Glomerular endothelial cell (primary cell): ENCODE data around the gene KIAA0513. TPM values are rescaled to one million over a fixed set of nuclear protein-coding genes. Genes with fewer than 3 reads are reported as not detected.
"Not testable (repeated sequence)": the region's sequence is repeated elsewhere in the genome, so short reads cannot be mapped to it uniquely, and the experiment has no call there.

ENCODE experiments used
- DNase-seq: peaks from one replicate; pipeline ENCODE4 v3.0.0-alpha.2; 2011; ENCODE audit warnings: low read depth, low spot score; ENCODE audit errors: extremely low read depth
- total RNA-seq: library from RNA; depleted of rRNA; stranded (reverse); fragments of >200 nt; gene quantifications from 2 replicates; pipeline ENCODE4 v1.2.3, GENCODE V29; 2015

KIAA0513 gene
- total RNA-seq, 1 donor from 2014 or later: 6.2 TPM

DNA sequence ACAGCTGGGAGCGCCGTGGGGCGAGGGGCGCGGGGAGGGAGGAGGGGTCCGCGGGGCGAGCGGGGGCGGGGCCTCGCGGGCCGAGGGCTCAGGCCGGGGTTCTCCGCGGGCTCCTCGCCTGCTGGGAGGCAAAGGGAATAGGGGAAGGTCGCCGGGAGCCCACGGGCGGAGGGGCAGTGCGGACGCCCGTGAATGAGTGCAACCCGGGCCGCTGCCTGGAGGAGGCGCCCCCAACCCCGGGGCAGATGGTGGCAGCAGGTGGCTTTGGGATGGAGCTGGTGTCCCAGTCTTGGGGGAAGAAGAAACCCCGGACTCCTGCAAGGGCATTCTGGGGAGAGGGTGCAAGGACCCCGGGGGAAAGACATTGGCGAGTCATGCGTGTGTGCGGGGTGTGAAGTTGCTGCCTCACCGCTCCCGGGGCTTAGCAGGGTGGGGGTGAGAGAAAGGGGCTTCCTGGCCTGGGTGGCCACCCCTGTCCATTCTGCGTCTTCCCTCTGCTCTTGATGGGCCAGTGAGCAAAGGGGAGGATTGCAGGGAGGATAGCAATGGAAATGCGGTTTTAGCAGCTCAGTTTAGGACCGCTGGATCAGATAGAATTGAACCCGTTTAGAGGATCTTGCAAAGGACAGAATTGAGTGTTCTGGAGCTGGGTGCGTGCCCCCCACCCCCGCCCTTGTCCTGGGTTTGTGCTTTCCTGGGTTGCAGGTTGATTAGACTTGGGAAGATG lies 526 bp downstream of the KIAA0513 start:
- no peak for DNase-seq

DNA sequence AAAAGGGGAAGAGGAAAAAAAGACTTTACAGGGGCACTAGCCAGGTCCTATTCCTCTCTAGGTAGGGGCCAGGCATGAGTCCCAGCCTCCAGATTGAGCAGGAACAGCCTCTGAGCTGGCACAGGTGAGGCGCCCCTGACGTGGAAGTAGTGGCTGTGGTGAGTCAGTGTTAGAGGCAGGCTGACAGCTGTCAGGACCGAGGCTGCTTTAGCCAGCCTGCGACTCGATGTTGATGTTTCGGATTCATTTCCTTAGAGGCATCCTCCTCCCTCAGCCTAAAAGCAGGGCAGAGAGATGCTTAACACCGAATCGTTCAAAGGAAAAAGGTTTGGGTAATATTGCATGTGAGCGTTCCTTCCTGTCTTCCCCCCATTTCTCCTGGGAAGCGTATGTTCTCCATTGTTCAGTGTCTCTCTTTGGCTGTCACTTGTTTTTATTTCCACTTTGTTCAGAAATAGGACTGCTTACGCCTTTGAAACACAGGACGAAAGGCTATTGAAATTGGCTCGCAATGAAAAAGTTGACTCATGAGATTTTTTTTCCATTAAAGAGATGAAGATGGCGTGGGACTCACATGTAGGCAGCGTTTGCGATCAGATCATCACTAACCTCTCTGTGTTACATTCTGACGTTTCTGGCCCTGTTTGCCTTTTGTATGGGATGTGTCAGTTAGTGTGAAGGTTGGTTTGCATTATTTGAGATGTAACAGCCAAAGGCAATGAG lies 1.3 kb downstream of the KIAA0513 start:
- DNase-seq: no peak

DNA sequence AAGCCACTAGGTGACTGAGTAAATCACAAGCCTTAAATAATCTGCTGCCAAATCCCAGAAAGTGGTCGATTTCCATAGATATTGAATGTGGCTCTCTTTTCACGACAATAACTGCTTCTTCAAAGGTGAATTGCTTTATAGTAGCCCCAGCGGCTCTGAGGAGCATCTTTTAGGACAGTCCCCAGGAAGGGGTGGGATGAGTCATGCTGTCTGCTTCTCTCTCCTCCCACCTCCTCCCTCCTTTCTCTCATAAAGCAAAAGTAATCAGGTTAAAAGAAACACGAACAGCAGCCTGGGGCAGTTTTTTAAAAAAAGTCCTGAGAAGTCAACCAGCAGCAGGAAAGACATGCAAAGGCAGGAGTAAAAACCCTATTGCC lies 1.8 kb downstream of the KIAA0513 start:
- DNase-seq: no peak

DNA sequence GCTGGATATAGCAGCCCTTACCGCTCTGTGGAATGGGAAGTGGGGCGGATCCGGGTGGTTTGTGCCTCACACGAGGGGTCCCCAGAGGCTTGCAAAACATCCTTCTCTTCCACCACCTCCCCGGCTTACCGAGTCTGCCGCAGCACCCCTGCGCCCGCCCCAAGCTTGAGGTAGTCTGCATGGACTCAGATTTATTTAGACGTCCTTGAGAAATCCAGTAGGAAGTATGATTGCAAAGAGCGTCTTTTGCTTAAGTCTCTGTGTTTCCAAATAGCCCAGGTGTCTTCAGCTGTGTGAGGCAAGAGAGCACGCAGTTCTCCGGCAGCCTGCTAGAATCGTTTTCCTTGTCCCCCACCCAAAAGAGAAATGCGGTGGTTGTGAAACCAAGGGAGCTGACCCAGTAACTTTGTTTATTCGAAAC lies 2.4 kb downstream of the KIAA0513 start:
- DNase-seq: no peak

DNA sequence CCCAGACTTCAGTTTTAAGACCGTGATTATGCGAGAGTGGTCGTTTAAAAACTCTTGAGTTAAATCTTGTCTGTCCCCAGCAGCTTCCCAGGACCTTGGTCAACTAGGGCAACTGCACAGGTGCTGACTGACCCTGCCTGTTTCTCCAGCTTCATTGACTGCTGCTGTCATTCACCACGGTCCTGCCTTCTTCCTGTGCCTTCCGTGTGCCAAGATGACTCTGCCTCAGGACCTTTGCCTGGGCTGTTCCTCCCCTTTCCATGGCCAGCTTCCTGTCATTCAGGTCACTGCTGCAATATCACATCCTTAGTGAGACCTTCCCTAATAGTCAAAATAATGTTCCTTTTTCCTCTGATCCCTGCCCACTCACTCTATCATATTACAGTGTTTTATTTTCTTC lies 3.9 kb downstream of the KIAA0513 start:
- DNase-seq: no peak

DNA sequence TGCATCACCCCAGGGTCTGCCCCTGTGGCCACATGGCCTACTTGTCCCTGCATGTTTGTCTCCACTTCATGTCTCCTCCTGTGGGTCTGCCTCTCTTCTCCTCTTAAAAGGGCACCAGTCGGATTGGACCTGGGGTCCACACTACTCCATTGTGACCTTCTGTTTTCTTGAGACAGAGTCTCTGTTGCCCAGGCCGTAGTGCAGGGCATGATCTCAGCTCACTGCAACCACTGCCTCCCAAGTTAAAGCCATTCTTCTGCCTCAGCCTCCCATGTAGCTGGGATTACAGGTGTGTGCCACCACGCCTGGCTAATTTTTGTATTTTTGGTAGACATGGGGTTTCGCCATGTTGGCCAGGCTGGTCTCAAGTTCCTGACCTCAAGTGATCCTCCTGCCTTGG lies 4.6 kb downstream of the KIAA0513 start:
- not testable (repeated sequence) for DNase-seq

DNA sequence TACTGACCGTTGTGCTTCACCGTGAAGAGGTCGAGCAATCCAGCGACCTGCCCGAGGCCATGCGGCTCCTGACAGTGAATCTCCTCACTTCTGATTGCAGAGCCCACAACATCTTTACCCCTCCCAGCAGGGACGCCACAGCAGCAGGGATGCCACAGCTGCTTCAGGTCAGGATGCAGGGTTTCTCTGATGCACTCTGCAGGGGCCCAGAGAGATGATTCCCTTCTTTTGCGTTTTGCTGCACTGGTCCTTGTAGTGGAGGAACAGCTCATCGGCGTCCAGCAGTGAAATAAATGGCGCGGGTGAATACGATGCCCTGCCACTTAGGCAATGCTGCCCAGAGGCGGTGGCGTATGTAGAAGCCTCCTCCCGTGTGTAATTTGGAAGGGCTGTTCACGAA lies 5.6 kb downstream of the KIAA0513 start:
- DNase-seq: no peak

DNA sequence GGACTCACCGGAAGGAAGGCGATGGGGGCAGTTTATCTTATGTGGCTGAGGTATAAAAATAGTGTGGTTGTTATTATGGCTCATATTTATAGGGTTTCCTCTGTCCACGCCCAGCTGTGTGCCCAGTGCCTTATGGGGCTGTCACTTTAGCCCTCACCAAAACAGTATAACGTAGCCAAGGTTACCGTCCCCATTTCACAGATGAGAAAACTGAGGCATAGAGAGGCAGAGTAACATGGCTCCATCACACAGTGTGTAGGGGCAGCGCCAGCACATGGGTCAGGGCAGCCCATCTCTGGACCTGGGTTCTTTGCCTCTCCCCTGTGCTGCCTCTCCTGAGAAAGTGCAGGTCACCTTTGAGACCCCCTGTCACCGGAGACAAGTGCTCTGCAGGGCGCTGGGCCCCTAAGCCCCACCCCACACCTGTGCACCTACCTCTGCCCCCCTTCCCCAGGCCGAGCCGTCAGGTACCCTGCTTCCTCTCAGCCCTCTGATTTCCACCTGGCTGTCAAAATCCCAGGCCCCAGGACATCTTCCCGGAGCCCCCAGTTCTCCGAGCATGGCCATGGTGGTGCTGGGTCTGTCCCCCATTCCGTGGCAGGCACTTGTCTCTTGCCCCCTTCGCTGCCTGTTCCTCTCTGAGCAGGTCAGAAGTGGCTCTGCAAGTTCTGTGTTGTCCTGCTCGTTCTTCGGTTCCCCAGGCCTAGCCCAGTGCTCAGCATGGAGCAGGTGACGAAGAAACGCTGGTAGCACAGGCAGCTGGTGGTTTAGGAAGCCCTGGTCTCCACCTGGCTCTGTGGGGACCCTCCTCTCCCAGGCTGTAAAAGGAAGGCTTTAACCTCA lies 7.2 kb downstream of the KIAA0513 start:
- no peak for DNase-seq

DNA sequence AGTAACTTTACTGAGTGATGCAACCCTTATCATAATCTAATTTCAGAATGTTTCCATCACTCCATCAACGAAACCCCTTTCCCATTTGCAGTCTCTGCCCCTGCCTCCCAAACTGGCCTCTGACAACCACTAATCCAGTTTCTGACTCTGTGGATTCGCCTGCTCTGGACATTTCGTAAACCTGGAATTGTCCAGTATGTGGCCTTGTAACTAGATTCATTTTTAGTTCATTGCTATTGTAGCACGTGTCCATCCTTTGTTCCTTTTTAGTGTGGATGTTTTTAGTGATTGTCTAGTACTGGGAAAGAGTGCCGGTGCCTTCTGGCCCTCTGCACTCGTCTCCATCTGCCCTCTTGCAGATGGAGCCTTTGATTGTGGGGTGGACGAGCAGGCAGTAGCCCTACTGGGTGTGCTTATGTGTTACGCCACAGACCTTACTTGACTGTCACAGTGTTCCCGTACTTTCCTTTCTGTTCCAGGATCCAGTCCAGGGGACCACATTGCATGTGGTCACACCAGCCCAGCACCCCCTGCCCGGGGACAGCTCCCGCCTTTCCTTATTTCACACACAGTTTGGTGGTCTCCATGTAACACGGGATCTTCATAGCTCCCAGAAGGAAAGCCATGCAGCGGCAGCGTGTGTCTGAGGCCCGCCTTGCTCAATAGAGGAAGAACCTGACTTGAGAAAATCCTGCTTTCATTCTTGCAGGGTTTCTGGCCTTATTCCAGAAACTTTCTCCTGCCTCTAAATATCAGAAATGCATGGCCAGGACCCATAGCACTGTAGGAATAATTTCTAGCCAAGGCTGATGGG lies 8.8 kb downstream of the KIAA0513 start:
- DNase-seq: no peak

DNA sequence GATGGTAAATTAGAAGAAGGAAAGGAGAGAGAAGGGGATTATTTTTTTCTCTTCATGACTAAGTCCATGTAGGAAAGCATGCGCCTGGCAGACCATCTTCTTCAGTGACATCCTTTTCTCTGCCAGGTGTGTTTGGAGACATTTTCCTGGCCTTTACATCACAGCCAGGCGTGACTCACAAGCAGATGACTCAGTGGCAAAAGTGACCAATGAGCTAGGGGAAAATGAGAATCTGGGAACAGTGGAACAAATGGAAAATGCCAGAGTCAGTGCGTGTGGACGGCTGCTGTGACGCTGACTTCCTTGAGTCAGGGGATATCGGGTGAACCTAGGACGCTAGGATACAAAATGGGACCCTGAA lies 9.4 kb downstream of the KIAA0513 start:
- DNase-seq: no peak

DNA sequence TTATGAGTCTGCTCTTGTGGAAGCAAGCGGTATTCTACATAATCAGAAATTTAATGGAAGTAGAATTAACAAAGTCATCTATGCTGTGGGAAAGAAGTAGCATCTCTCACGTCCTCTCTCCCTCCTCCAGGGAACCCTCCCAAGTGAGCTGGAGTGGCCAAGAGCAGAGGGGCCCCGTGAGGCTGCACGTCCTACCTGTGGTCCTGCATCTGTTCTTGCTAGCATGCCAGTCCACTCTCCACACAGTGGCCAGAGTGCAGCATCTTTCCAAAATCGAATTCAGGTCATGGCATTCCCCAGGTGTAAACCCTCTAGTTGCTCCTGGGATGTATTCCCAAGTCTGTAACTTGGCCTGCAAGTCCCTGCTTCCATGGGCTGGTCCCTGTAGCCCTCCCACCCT lies 10.1 kb downstream of the KIAA0513 start:
- DNase-seq: no peak

DNA sequence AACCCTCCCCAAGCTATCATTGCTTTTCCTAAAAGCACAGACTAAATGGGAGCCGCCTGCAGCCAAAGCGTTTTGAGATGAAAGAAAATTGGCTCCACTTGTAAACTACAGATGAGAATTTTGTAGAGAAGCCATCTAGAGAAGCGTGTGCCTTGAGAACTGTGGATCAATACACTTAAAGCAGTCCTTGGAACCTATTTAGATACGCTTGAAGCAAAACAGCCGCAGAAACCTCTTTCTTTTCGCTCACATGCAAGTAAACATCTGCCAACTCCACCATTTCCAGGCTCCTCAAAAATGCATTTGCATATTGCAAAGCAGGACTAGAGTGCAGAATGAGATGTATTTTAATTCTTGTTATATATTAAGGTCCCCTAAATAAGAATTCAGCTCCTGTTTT lies 13.1 kb downstream of the KIAA0513 start:
- DNase-seq: no peak

DNA sequence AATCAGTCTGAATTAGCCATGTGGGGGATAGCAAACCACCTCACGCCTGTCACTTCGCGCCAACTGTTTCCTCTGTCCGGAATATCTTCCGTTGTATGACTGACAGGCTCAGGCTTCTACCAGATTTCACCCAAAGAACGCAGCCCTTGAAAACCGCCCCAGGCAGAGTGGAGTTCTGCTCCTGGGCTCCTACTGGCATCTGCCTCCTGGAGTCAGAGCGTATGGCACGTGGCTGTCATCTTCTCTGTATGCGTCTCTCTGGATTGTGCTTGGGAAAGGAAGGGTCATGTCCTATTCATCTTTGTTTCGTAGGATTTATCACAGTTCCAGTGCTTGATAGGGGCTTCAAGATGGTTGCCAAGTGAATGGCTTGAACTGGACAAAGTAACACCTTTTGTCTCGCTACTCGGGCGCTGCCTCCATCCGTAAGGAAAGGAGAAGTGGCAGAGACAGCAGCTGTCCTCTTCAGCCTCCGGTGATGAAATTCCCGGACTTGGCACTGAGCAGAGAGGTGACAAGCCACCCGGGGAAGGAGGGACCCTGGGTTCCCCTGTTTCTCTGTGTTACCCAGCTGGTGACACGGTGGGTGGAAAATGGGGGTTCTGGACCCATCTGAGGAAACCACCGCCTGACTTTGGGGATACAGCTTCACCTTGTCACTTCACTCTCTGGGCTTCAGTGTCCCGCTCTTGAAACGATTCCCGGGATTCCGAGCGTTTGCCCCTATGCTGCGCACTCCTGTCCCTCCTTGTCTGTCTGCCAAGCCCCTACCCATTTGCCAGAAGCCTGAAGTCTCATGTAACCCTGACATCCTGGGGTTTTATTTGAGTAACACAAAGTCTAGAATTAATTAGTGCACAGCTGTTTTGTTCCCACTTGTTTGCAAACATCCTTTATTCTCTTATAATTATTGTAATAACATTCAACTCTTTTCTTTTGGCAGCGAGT lies 13.9 kb downstream of the KIAA0513 start:
- no peak for DNase-seq

DNA sequence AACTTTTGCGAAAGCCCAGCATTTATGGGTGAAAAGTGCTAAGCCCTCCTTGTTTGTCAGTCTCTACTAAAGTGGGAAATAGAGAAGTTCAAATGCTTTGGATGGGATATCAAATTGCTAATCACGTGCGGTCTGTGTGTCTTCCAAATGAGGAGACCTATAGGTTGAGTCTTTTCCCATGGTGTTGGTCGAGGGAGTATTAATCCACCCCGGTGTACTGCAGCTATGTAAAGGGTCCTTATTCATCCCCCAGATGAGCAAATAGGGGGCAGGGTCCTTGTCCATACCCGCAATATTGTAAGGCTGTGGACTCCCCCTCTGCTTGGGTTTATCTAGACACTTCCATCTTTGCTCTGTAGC lies 14.6 kb downstream of the KIAA0513 start:
- DNase-seq: no peak

DNA sequence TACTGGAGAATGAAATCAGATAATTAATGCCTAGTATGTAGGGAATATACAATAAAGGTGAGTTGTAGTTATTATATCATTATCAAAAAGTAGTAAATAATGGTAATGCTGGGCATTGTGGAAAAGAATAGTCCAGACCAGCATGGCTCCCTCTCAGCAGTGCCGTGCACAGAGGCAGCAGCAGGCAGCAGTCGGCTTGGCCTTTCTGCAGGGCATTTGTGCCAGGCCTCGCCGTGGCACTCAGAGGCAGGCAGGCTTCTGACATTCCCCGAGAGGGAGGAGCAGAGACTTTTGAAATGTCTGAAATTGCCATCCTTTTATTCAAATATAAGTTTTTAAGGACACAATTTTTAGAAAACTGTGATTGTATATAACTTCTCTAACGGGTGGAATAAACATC lies 15.0 kb downstream of the KIAA0513 start:
- no peak for DNase-seq

DNA sequence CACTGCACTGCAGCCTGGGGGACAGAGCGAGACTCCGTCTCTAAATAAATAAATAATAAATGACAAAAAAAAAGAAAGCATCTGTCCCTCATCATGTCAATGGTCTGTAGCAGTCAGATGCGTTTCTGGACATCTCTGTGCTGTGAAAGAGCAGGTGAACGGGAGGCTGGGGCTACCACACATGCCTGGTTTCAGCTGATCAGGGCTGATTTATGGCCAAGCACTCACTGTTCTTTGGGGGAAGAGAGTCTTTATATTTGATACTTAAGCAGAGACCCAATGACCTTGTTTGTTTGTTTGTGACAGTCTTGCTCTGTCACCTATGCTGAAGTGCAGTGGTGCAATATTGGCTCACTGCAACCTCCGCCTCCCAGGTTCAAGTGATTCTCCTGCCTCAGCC lies 17.5 kb downstream of the KIAA0513 start:
- no peak for DNase-seq

DNA sequence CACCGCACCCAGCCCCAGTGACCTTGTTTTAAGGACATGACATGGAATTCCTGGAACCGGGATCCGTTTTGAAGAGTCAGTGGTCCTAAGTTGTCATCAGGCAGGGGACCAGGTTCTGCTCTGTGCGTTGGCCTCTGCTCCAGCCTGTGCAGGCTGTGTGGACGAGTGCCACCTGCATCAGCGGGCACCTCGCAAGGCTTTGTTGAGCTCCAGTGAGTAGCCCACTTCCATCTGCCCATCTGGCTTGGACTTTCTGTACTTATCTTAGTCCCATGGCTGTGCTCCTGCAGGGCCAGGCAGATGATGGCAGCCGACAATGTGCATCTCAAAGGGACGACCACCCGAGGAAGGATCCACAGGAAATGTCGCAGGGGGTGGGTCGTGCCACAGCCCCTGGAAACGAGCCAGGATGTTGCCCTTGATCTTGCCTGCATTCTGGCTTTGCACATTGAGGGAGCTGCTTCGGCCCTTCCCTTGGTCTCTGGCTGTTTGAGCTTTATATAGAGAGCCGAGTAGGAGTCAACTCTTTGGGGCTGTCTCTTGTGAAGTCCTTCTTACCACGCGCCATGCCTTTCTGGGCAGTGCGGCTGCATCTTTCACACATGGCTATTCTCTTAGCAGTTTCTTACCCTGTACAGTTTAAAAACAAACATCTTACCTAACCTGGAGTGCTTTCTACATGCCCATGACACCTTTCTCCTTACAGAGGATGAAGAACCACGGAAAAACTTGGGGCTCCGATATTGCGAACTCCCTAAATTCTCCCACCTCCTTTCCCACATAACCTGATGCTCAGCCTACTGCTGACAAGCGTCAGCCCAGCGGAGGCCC lies 18.3 kb downstream of the KIAA0513 start:
- no peak for DNase-seq

DNA sequence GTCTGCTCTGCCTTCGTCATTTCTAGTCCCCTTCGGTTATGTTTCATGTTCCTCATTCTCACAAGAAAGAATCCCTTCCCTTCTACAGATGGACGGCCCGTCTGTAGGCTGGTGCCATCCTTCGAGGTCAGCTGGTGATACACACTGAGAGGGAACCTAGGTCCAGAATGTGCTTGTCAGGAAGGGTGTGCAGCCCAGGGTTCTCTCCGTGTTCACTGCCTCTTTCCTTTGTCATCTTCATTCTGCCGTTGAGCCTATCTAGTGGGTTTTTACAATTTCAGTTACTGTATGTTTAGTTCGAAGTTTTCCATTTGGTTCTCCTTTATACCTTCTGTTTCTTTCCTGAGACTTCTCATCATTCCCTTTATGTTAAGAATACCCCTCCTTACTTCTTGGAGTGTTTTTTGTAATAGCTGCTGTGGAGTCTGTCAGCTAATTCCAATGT lies 18.9 kb downstream of the KIAA0513 start:
- no peak for DNase-seq
